Measurements from ENCODE around the gene CSMD2. TPM values are rescaled to one million over a fixed set of nuclear protein-coding genes. Genes with fewer than 3 reads are reported as not detected.

Gene CSMD2
- total RNA-seq, 2 experiments from 2014 or later: not detected

- DNase-seq: no peak
- Histone ChIP-seq H3K9me3 (ENCODE audit: control insufficient read depth in 1 of 2, insufficient read depth in 1 of 2, low read length in 2 of 2) (no peaks in the 10 kb centered on the region), H3K4me3 (ENCODE audit: low read length) (no peak overlapping the region), H3K27me3 (ENCODE audit: control insufficient read depth in 1 of 2, insufficient read depth in 2 of 2, low read length in 2 of 2) (no peaks in the 10 kb centered on the region), H3K36me3 (ENCODE audit: insufficient read depth, low read length) (no peaks in the 10 kb centered on the region), H3K4me1 (ENCODE audit: insufficient read depth, low read length) (no peaks in the 10 kb centered on the region), H3K27ac (ENCODE audit: low read depth in 1 of 2, low read length in 2 of 2) (no peak overlapping the region)
- intact Hi-C loops (cut with DNase I, micrococcal nuclease): no loop called here
- Mint-ChIP-seq H3K4me3 (no peak overlapping the region), H3K27ac (no peak overlapping the region), H3K36me3 (ENCODE audit: low read depth) (no peaks in the 10 kb centered on the region), H3K9me3 (no peaks in the 10 kb centered on the region), H3K4me1 (ENCODE audit: low read depth) (no peaks in the 10 kb centered on the region), H3K27me3 (peaks cover 17% of the 10 kb centered on the region)
- ATAC-seq (ENCODE audit: poor library complexity): no peak
- ChIA-PET CTCF (no interaction called here), POLR2A (no interaction called here)
- TF ChIP-seq CTCF (IDR thresholded peaks at IDR 0.05): no peak
Observed at GRCh38 chr1:33970148-33970825, 194.7 kb downstream of the CSMD2 start.

- Histone ChIP-seq H3K27ac (ENCODE audit: low read depth in 1 of 2, low read length in 2 of 2) (no peak overlapping the region), H3K9me3 (ENCODE audit: control insufficient read depth in 1 of 2, insufficient read depth in 1 of 2, low read length in 2 of 2) (no peaks in the 10 kb centered on the region), H3K4me1 (ENCODE audit: insufficient read depth, low read length) (no peaks in the 10 kb centered on the region), H3K27me3 (ENCODE audit: control insufficient read depth in 1 of 2, insufficient read depth in 2 of 2, low read length in 2 of 2) (no peaks in the 10 kb centered on the region), H3K36me3 (ENCODE audit: insufficient read depth, low read length) (no peaks in the 10 kb centered on the region), H3K4me3 (ENCODE audit: low read length) (no peak overlapping the region)
- DNase-seq (no peak), ATAC-seq (ENCODE audit: poor library complexity) (no peak)
- intact Hi-C loops (cut with DNase I, micrococcal nuclease): no loop called here
- H3K36me3 Mint-ChIP-seq (ENCODE audit: low read depth): no peaks in the 10 kb centered on the region
- no peak for TF ChIP-seq CTCF (IDR thresholded peaks at IDR 0.05)
- no peaks in the 10 kb centered on the region for H3K4me1 Mint-ChIP-seq (ENCODE audit: low read depth)
- peaks cover 24% of the 10 kb centered on the region for H3K27me3 Mint-ChIP-seq
- no peak overlapping the region for H3K27ac Mint-ChIP-seq
- CTCF ChIA-PET: no interaction called here
- H3K9me3 Mint-ChIP-seq: no peaks in the 10 kb centered on the region
- no peak overlapping the region for H3K4me3 Mint-ChIP-seq
- POLR2A ChIA-PET: no interaction called here
Observed at GRCh38 chr1:33966346-33967141, 198.5 kb downstream of the CSMD2 start.

GRCh38 chr1:33965086-33965485 is 199.9 kb downstream of the CSMD2 start:
- Histone ChIP-seq H3K27ac (ENCODE audit: low read depth in 1 of 2, low read length in 2 of 2) (no peak overlapping the region), H3K4me1 (ENCODE audit: insufficient read depth, low read length) (no peaks in the 10 kb centered on the region), H3K36me3 (ENCODE audit: insufficient read depth, low read length) (no peaks in the 10 kb centered on the region), H3K4me3 (ENCODE audit: low read length) (no peak overlapping the region), H3K9me3 (ENCODE audit: control insufficient read depth in 1 of 2, insufficient read depth in 1 of 2, low read length in 2 of 2) (no peaks in the 10 kb centered on the region), H3K27me3 (ENCODE audit: control insufficient read depth in 1 of 2, insufficient read depth in 2 of 2, low read length in 2 of 2) (no peaks in the 10 kb centered on the region)
- POLR2A ChIA-PET: no interaction called here
- H3K4me3 Mint-ChIP-seq: no peak overlapping the region
- ATAC-seq (ENCODE audit: poor library complexity) (no peak), DNase-seq (no peak)
- H3K27me3 Mint-ChIP-seq: peaks cover 24% of the 10 kb centered on the region
- H3K27ac Mint-ChIP-seq: no peak overlapping the region
- no peaks in the 10 kb centered on the region for H3K36me3 Mint-ChIP-seq (ENCODE audit: low read depth)
- no peak for TF ChIP-seq CTCF (IDR thresholded peaks at IDR 0.05)
- H3K9me3 Mint-ChIP-seq: no peaks in the 10 kb centered on the region
- CTCF ChIA-PET: no interaction called here
- intact Hi-C loops (cut with DNase I, micrococcal nuclease): no loop called here
- no peaks in the 10 kb centered on the region for H3K4me1 Mint-ChIP-seq (ENCODE audit: low read depth)

Measured in CD4-positive, alpha-beta T cell (primary cell).